HG03097 (cell line): ENCODE data around the gene ROBO4.

Experiments
- ATAC-seq: cut with Tn5 transposase; IDR thresholded peaks from one replicate; pipeline ENCODE4 v1.9.1; 2021; ENCODE audit not compliant: unreplicated experiment, low FRiP score

The ROBO4 gene

GRCh38 chr11:124890683-124891372, 6.8 kb downstream of the ROBO4 start:
- no peak for ATAC-seq

- ATAC-seq = no peak
Observed at GRCh38 chr11:124890151-124890550, 7.5 kb downstream of the ROBO4 start.

- no peak for ATAC-seq
Observed at GRCh38 chr11:124889191-124890091, 8.2 kb downstream of the ROBO4 start.

GRCh38 chr11:124887667-124888013, 10.0 kb downstream of the ROBO4 start:
- ATAC-seq = no peak

- no peak for ATAC-seq
Observed at GRCh38 chr11:124886978-124887666, 10.5 kb downstream of the ROBO4 start.

- no peak for ATAC-seq
Observed at GRCh38 chr11:124886476-124886875, 11.2 kb downstream of the ROBO4 start.

- no peak for ATAC-seq
Observed at GRCh38 chr11:124884869-124885479, 12.7 kb downstream of the ROBO4 start.

- ATAC-seq = no peak
Observed at GRCh38 chr11:124884340-124884739, 13.3 kb downstream of the ROBO4 start.

- ATAC-seq = no peak
Observed at GRCh38 chr11:124882339-124883071, 15.2 kb downstream of the ROBO4 start.

GRCh38 chr11:124880958-124881357, 16.7 kb downstream of the ROBO4 start:
- no peak for ATAC-seq

GRCh38 chr11:124880290-124880611, 17.4 kb downstream of the ROBO4 start:
- ATAC-seq = no peak

- no peak for ATAC-seq
Observed at GRCh38 chr11:124879493-124880289, 18.0 kb downstream of the ROBO4 start.

GRCh38 chr11:124878759-124879492, 18.7 kb downstream of the ROBO4 start:
- ATAC-seq = no peak

- no peak for ATAC-seq
Observed at GRCh38 chr11:124877910-124878758, 19.5 kb downstream of the ROBO4 start.

GRCh38 chr11:124877631-124877909, 20.1 kb downstream of the ROBO4 start:
- ATAC-seq = no peak

GRCh38 chr11:124876818-124877630, 20.6 kb downstream of the ROBO4 start:
- ATAC-seq = no peak
